Transverse colon (tissue), 4 donors: ENCODE data around the gene SLIT3.

Experiments used
- CTCF ChIP-seq, 5 experiments: fragments of 200-600 bp in 3 of 5; fragments of 450-650 bp in 2 of 5; sonication (generic) in 3 of 5; IDR thresholded peaks; 1 replicate in 2 of 5; 2 replicates in 3 of 5; pipeline ENCODE4 v1.5.1; 2016 to 2017; ENCODE audit warnings: antibody characterized with exemption in 5 of 5, inconsistent platforms in 3 of 5, mild to moderate bottlenecking in 2 of 5, moderate library complexity in 1 of 5
- POLR2A ChIP-seq: fragments of 450-650 bp; IDR thresholded peaks from one replicate; pipeline ENCODE4 v1.6.1; 2016; ENCODE audit warnings: antibody characterized with exemption, mild to moderate bottlenecking, moderate library complexity
- POLR2AphosphoS5 ChIP-seq, 3 donors: sonication (generic); formaldehyde crosslinking; IDR thresholded peaks; one replicate each; pipeline ENCODE4 v1.6.1; 2016; ENCODE audit warnings: antibody characterized with exemption in 3 of 3

- TF ChIP-seq POLR2A (no peak), CTCF (IDR thresholded peaks at IDR 0.05) (no peak), POLR2AphosphoS5 (IDR thresholded peaks at IDR 0.05) (no peak)
Observed at GRCh38 chr5:169256191-169256590, 44.7 kb downstream of the SLIT3 start.
